GM19452 (cell line): Measurements from ENCODE around the gene HNRNPK.

Source experiments
- ATAC-seq: cut with Tn5 transposase; IDR thresholded peaks from one replicate; pipeline ENCODE4 v1.9.1; 2021; ENCODE audit not compliant: unreplicated experiment

Gene HNRNPK

DNA sequence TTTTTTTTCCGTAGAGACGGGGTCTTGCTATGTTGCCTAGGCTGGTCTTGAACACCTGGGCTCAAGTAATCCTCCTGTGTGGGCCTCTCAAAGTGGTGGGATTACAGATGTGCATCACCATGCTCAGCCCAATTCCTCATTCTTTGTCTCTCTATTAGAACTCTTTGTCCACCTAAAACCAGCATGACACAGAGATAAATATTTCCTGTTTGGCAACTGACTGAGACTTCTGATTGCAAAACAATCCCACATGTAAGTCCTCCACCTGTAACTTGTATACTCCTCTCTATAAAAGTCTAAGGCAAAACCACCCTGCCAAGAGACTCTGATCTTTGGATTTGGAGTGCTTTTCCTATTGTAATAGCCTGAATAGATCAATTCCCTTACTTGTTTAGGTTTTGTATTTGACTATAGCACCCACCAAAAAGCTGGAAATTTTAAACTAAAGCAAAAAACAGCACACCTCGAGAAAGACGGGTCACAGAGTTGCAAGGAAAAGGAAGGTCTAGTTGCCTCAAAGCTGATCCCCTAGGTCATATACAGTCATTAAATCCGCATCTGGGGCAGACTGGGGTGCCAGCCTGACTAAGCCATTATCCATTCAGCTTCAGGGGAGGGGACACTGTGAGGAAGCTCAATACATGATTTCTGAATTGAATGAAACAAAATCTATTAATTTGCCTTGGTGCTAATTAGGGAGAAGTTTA, 45.3 kb downstream of the HNRNPK start:
- no peak for ATAC-seq

DNA sequence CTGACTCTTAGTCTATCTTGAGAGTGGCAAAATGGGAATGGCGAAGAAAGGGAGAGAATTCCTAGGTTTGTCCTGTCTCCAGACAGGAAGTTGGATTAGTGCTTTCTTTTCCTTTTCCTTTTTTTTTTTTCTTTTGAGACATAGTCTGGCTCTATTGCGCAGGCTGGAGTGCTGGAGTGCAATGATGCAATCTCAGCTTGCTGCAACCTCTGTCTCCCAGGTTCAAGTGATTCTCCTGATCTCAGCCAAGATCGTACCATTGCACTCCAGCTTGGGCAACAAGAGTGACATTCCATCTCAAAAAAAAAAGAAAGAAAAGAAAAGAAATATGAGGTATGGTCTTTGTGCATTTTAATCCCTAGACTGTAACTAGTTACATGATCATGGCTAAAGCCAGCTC, 46.2 kb downstream of the HNRNPK start:
- no peak for ATAC-seq

DNA sequence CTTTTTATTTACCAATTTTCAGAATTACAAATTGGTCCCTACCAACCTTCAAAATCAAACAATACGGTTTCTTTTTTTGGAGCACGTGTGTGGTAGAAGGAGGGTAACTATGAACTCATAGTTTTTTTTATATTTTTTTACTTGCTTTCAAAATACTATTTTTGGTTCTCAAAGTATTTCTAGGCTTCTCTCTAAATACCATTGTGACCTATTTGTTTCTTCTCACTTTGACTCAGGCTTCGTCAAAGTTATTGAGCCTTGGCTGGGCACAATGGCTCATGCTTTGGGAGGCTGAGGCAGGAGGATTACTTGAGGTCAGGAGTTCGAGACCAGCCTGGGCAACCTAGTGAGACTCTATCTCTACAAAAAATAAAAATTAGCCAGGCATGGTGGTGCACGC, 47.2 kb downstream of the HNRNPK start:
- no peak for ATAC-seq

DNA sequence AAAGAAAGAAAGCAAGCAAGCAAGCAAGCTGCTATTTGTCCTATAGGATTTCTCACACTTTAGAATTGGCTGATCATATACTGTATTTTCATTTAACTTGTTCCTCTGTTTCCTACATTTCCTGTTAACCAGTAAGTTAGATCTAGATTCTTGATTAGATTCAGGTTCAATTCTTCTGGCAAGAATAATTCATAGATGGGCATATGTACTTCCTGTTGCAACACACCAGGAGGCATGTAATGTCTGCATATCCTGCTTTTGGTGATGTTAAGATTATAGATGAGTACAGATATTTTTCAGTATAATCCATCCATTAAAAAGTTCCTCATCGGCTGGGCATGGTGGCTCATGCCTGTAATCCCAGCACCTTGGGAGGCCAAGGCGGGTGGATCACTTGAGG, 48.0 kb downstream of the HNRNPK start:
- no peak for ATAC-seq

DNA sequence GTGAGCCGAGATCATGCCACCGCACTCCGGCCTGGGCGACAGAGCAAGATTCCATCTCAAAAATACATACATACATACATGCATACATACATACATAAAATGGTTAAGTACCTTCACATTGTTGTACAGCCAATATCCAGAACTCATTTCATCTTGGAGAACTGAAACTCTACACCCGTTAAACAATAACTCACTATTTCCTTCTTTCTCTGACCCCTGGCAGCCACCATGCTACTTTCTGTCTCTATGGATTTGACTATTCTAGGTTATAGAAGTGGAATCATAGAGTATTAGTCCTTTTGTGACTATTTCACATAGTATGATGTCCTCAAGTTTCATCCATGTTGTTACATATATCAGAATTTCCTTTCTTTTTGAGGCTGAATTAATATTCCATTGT, 49.1 kb downstream of the HNRNPK start:
- ATAC-seq: no peak

- no peak for ATAC-seq
These were observed 52.4 kb downstream of the HNRNPK start for GRCh38 chr9:83927591-83927990.

DNA sequence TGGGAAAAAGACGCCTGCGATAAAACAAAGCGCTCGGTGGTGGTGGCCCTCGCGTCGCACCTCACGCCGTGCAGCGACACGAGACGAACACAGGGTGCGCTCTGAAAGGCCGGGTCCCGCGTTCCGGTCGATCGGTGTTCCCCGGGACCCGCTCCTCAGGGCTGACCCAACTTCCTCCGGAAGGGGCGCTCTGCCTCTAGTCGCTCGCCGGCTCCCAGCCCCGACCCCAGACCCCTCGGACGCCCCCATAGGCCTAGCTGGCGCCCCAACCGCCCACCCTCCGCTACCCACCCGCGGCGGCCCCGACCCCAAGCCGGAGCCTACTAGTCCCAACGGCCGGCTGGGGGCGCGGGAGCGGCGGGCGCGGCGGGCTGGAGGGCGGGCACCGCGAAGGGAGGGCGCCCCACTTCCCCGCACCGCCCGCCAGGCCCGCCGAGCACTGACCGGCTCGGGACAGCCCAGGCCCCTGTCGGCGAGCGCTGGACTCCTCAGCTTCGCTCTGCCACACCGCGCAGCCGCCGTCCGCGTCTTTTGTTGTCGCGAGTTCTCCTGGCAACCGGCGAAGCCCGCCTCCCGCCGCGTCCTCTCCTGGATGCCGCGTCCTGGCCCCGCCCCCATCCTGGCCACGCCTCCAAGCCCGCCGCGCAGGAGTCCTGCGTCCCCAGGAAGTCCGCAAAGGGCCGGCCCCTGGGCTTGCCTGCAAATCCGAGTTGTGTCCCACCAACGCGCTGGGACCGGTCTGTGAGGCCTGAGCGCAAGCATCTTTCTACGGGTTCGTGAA, 58.9 kb downstream of the HNRNPK start, which contains the start of gene KIF27:
TSS of gene KIF27 (minus strand) at position 506 of the 781 bp plus-strand sequence. CDS start 5,841 bp downstream, outside the sequence.
- ATAC-seq: peak; percentile 91

- peak; percentile 30 for ATAC-seq
These were observed 59.5 kb downstream of the HNRNPK start for GRCh38 chr9:83920469-83920926.

DNA sequence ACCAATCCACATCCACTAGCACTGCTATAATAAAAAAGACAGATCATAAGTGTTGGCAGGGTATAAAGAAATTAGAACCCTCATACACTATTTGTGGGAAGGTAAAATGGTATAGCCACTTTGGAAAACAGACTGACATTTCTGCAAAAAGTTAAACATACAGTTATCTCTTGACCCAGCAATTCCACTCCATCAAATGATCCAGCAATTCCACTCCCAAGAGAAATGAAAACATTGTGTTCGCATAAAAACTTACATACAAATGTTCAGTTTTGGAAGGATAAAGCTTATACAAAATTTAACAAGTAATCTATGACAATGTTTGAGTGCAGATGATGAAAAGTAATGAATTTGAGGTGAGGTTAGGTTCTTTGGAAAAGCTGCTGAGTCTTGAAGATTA, 60.9 kb downstream of the HNRNPK start:
- no peak for ATAC-seq
